Ascending aorta (tissue), 2 donors: ENCODE data around the gene S100A12. TPM values are rescaled to one million over a fixed set of nuclear protein-coding genes. Genes with fewer than 3 reads are reported as not detected.
"Not testable (repeated sequence)": the region's sequence is repeated elsewhere in the genome, so short reads cannot be mapped to it uniquely, and the experiment has no call there.

Experiments
- DNase-seq, 2 donors: peaks; one replicate each; pipeline ENCODE4 v3.0.0-alpha.2; 2019; ENCODE audit warnings: low spot score in 2 of 2
- H3K27ac ChIP-seq, 2 donors: fragments of 200-600 bp; sonication (generic); one replicate each; pipeline ENCODE4 v1.5.1; 2016 to 2017; ENCODE audit warnings: mild to moderate bottlenecking in 1 of 2
- H3K27me3 ChIP-seq: fragments of 200-600 bp; sonication (generic); one replicate; pipeline ENCODE4 v1.5.1; 2017
- H3K36me3 ChIP-seq, 2 donors: fragments of 200-600 bp; sonication (generic); one replicate each; pipeline ENCODE4 v1.5.1; 2016
- H3K4me1 ChIP-seq, 2 donors: fragments of 200-600 bp; sonication (generic); one replicate each; pipeline ENCODE4 v1.5.1; 2016 to 2017; ENCODE audit warnings: mild to moderate bottlenecking in 1 of 2
- H3K4me3 ChIP-seq, 2 donors: fragments of 200-600 bp; sonication (generic); one replicate each; pipeline ENCODE4 v1.5.1; 2016 to 2017; ENCODE audit warnings: mild to moderate bottlenecking in 1 of 2
- H3K9me3 ChIP-seq, 2 donors: fragments of 200-600 bp; sonication (generic); one replicate each; pipeline ENCODE4 v1.5.1; 2016
- intact Hi-C: fragments of 100-400 bp; cut with DNase I; formaldehyde crosslinking; loops from one replicate; pipeline ENCODE4 v1.15.1; 2023
- total RNA-seq: library from RNA; depleted of rRNA; stranded (reverse); fragments of >200 nt; gene quantifications from one replicate; pipeline ENCODE4 v1.1.0, GENCODE V29; 2016
- TF ChIP-seq, protein P1 (sequence below), 3 experiments: fragments of 200-600 bp in 2 of 3; fragments of 450-650 bp in 1 of 3; sonication (generic) in 2 of 3; IDR thresholded peaks; one replicate each; pipeline ENCODE4 v1.5.1; 2016 to 2019; ENCODE audit warnings: antibody characterized with exemption in 3 of 3, mild to moderate bottlenecking in 1 of 3, moderate library complexity in 1 of 3

Gene S100A12
- total RNA-seq: not detected

DNA sequence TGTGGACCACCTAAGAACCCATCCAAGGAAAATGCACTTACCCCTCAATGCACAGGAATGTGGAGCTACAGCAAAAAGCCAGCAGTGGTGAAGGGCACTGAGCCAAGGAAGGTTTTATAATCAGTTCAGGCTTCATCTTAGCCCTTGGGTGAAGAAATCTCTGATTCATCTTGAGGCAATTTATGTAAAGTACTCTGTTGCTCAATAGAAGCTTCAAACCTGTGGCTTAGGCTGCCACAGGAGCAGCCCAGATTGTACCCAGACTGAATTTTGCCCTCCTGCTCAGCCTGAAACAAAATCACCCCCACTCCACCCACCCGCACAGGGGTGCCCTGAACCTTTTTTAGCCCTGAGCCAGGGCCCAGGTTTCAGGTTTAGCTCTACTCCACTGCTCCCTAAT, at the start of gene S100A12:
TSS of gene S100A12 (minus strand) at position 111 of the 400 bp plus-strand sequence. CDS start 1,029 bp downstream, outside the sequence.
- H3K27me3 ChIP-seq: no peaks in the 10 kb centered on the region
- H3K27ac ChIP-seq: no peak within 1 kb of the TSS
- no peaks in the 10 kb centered on the region for H3K36me3 ChIP-seq
- TF ChIP-seq, protein P1, sequence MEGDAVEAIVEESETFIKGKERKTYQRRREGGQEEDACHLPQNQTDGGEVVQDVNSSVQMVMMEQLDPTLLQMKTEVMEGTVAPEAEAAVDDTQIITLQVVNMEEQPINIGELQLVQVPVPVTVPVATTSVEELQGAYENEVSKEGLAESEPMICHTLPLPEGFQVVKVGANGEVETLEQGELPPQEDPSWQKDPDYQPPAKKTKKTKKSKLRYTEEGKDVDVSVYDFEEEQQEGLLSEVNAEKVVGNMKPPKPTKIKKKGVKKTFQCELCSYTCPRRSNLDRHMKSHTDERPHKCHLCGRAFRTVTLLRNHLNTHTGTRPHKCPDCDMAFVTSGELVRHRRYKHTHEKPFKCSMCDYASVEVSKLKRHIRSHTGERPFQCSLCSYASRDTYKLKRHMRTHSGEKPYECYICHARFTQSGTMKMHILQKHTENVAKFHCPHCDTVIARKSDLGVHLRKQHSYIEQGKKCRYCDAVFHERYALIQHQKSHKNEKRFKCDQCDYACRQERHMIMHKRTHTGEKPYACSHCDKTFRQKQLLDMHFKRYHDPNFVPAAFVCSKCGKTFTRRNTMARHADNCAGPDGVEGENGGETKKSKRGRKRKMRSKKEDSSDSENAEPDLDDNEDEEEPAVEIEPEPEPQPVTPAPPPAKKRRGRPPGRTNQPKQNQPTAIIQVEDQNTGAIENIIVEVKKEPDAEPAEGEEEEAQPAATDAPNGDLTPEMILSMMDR (IDR thresholded peaks at IDR 0.05): no peak
- H3K4me1 ChIP-seq: no peaks in the 10 kb centered on the region
- intact Hi-C loops: no loop called here
- DNase-seq: peak in 1 of 2 donors; percentile 58
- no peak within 1 kb of the TSS for H3K4me3 ChIP-seq
- no peaks in the 10 kb centered on the region for H3K9me3 ChIP-seq

DNA sequence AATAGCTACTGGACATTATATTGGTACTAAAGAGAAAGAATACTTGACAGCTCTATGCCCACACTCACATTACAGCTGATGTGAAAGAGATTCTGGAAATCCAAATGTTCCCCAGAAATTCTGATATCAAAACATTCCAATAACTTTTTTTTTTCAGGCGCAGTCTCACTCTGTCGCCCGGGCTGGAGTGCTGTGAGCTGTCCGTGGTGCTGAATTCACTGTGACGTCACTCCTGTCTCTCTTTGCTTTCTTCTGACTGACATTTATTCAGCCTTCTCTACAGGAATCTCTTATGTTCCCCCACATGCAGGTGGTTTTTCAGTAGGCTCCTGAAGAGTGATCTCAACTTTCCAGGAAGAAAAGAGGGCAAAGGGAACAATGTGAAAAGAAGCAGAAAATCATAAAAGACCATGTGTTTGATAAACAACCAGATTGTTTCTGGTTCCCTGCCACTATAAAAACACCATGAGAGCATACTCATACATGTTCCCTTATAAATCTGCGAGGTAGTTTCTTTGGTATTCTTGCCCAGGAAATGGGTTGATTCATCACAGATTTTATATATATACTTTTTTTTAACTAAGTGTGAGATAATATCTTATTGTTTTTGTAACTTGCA, 47.1 kb upstream of the S100A12 start:
- H3K4me1 ChIP-seq: no peaks in the 10 kb centered on the region
- H3K9me3 ChIP-seq: no peaks in the 10 kb centered on the region
- TF ChIP-seq, protein P1 (IDR thresholded peaks at IDR 0.05): no peak
- intact Hi-C loops: no loop called here
- H3K27ac ChIP-seq: no peak overlapping the region
- no peaks in the 10 kb centered on the region for H3K36me3 ChIP-seq
- no peak overlapping the region for H3K4me3 ChIP-seq
- peak in 1 of 2 donors; percentile 79 for DNase-seq
- no peaks in the 10 kb centered on the region for H3K27me3 ChIP-seq

DNA sequence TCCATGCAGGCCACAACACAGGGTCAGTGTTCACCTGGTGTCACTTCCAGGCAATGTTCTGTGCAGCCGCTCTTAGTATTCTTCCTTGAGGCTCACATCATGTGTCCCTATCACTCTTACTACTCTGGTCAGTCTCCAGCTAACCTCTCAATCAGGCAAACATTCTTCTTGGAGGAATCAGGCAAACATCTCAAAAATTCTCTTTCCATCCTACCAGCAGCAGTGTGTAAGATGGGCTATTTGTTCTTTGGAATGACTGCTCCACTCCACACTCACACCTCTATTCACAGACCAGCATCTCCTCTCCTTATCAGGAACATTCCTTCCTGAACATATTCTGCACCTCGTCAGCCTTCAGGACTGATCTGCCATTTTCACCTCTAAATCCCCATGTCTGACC, 44.9 kb upstream of the S100A12 start:
- intact Hi-C loops: no loop called here
- no peaks in the 10 kb centered on the region for H3K9me3 ChIP-seq
- H3K27me3 ChIP-seq: no peaks in the 10 kb centered on the region
- no peaks in the 10 kb centered on the region for H3K36me3 ChIP-seq
- no peaks in the 10 kb centered on the region for H3K4me1 ChIP-seq
- DNase-seq: no peak
- H3K27ac ChIP-seq: no peak overlapping the region
- no peak overlapping the region for H3K4me3 ChIP-seq
- TF ChIP-seq, protein P1 (IDR thresholded peaks at IDR 0.05): no peak

DNA sequence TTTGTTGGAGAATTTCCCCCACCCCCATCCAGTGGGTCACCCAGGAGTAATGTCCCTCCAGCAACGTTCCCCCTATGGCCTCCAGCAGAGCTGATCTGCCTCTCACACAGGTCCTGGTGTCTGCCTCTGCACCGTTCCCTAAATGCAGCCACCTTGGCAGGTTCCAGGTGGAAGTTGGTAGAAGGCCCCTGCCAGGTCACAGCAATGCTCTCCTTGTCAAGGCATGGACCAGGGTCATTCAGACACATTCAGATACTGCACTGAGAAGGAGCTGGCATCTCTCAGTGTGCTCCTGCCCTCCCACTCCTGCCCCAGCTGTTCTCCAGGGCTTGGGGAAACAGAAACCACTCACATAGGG, 44.0 kb upstream of the S100A12 start:
- H3K36me3 ChIP-seq, H3K4me1 ChIP-seq, intact Hi-C loops, DNase-seq, H3K27me3 ChIP-seq, H3K9me3 ChIP-seq, H3K4me3 ChIP-seq, H3K27ac ChIP-seq: not testable (repeated sequence)

DNA sequence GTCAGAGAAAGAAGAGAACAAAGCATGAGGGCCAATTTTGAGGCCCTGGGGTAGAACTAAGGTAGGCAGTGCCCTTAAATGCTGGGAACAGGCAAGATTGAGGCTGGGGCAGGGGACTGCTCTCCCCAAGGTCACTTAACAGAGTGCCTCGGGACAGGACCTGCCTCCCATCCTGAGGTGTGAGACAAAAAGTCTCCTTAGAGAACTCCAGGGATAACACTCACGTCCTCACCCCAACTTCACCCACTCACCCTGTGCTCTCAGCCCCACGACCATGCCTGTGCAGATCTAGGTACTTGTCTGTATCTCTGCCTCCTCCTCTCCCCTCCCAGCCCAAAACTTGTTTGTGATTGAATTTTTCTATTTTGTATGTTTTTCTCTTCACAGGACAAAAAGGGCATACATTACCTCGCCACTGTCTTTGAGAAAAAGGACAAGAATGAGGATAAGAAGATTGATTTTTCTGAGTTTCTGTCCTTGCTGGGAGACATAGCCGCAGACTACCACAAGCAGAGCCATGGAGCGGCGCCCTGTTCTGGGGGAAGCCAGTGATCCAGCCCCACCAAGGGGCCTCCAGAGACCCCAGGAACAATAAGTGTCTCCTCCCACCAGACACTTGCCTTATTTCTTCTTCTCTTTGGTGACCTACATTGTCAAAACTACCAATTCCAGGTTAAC, 43.5 kb upstream of the S100A12 start:
- H3K27me3 ChIP-seq, H3K9me3 ChIP-seq, intact Hi-C loops, DNase-seq, H3K4me1 ChIP-seq, H3K27ac ChIP-seq, H3K36me3 ChIP-seq, H3K4me3 ChIP-seq: not testable (repeated sequence)

DNA sequence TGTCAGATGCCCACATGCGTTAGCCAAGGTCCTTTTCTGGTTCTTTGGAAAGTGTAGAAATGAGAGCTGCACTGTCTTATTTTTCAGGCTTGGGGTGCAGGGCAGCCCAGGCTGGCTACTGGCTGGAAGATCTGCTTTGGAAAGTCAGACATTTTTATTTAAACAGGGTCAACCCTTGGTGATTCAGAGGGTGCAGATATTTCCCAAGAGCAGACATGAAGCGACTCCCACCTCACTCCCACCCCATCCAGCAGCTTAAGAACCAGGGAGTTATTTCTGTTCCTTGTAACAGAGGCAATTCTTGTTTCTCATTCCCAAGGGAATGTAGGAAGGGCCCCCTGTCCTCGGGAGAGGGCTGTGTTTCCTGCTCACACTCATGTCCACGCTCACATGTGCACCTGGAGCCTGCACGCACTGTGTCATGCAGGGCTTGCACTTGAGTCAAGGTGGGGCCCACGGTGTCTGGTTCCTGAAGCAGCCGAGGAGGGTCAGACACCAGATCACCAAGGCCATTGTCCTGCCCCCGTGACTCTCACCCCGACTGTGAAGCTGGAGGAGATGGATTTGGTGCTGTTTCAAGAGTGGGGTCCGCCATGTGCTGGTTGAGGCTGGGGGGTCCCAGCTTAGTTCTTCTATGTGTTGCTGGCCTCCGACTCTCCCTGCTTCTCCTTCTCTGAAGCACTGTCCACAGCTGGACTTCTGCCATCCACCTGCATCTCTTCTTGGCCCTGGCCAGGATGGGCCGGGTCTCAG, 41.9 kb upstream of the S100A12 start:
- TF ChIP-seq, protein P1 (IDR thresholded peaks at IDR 0.05): no peak
- Histone ChIP-seq H3K27ac (no peak overlapping the region), H3K27me3 (no peaks in the 10 kb centered on the region), H3K9me3 (no peaks in the 10 kb centered on the region), H3K4me1 (no peaks in the 10 kb centered on the region), H3K4me3 (no peak overlapping the region), H3K36me3 (no peaks in the 10 kb centered on the region)
- intact Hi-C loops: no loop called here
- DNase-seq: no peak
